Measurements from ENCODE around the gene DXO. TPM values are rescaled to one million over a fixed set of nuclear protein-coding genes. Genes with fewer than 3 reads are reported as not detected.
"Not testable (repeated sequence)": the region's sequence is repeated elsewhere in the genome, so short reads cannot be mapped to it uniquely, and the experiment has no call there.

The DXO gene
- total RNA-seq, 1 experiment from 2014 or later: 38.1 TPM

GRCh38 chr6:31981744-31982143 lies 9.8 kb upstream of the DXO start, which contains the start of gene C4A:
Gene C4A (plus strand): TSS chr6:31982057. CDS start chr6:31982108, 51 bp downstream.
- H3K4me1 ChIP-seq (ENCODE audit: control insufficient read depth, insufficient read depth, low read length); ATAC-seq; intact Hi-C loops (cut with micrococcal nuclease; ENCODE audit: unreplicated experiment); H3K27ac ChIP-seq (ENCODE audit: low read length); H3K9me3 ChIP-seq (ENCODE audit: control insufficient read depth, insufficient read depth, low read depth, low read length); H3K4me3 ChIP-seq (ENCODE audit: low read depth in 2 of 2, low read length in 2 of 2); CTCF ChIA-PET; DNase-seq (ENCODE audit: low read depth, low spot score); BruUV-seq (replicated peaks); in situ Hi-C loops (cut with HindIII; ENCODE audit: low pct_unique_long_range_greater_than_20kb, low sequenced_read_pairs); H3K27me3 ChIP-seq (ENCODE audit: control insufficient read depth, insufficient read depth, low read length); H3K36me3 ChIP-seq (ENCODE audit: control insufficient read depth, insufficient read depth, low read length); POLR2A ChIA-PET: not testable (repeated sequence)

DNA sequence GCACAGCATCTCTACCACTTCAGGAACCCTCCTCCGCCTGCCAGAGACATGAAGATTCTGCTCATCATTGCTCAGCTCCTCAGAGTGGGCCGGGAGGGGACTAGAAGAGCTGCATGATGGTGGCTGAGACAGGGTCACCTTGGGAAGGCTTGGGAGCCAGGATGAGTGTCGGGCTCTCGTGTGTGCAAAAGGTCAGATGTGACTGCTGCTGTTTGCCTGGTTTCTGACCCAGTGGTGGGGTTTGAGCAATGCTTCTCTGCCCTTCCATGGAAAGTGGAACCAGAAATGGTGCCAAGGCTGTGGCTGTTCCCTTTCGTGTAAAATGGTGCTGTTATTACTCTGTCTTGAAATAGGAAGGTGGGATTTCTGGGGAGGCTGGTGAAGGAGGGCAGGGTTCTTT lies 9.1 kb upstream of the DXO start:
- DNase-seq (ENCODE audit: low read depth, low spot score); CTCF ChIA-PET; H3K36me3 ChIP-seq (ENCODE audit: control insufficient read depth, insufficient read depth, low read length); H3K9me3 ChIP-seq (ENCODE audit: control insufficient read depth, insufficient read depth, low read depth, low read length); POLR2A ChIA-PET; H3K4me3 ChIP-seq (ENCODE audit: low read depth in 2 of 2, low read length in 2 of 2); H3K4me1 ChIP-seq (ENCODE audit: control insufficient read depth, insufficient read depth, low read length); H3K27me3 ChIP-seq (ENCODE audit: control insufficient read depth, insufficient read depth, low read length); H3K27ac ChIP-seq (ENCODE audit: low read length); intact Hi-C loops (cut with micrococcal nuclease; ENCODE audit: unreplicated experiment); BruUV-seq (replicated peaks); ATAC-seq; in situ Hi-C loops (cut with HindIII; ENCODE audit: low pct_unique_long_range_greater_than_20kb, low sequenced_read_pairs): not testable (repeated sequence)

GRCh38 chr6:31980195-31980876 lies 8.4 kb upstream of the DXO start:
- not testable (repeated sequence) for DNase-seq (ENCODE audit: low read depth, low spot score); H3K4me1 ChIP-seq (ENCODE audit: control insufficient read depth, insufficient read depth, low read length)

GRCh38 chr6:31979238-31979898 lies 7.4 kb upstream of the DXO start:
- POLR2A ChIA-PET: no interaction called here
- CTCF ChIA-PET: no interaction called here
- in situ Hi-C loops (cut with HindIII; ENCODE audit: low pct_unique_long_range_greater_than_20kb, low sequenced_read_pairs): no loop called here
- DNase-seq (ENCODE audit: low read depth, low spot score) (no peak), ATAC-seq (no peak)
- no peaks in the 10 kb centered on the region; the same call in 1 of the 2 replicates for H3K36me3 ChIP-seq (ENCODE audit: control insufficient read depth, insufficient read depth, low read length)
- H3K4me1 ChIP-seq (ENCODE audit: control insufficient read depth, insufficient read depth, low read length): no peaks in the 10 kb centered on the region
- no peak overlapping the region for H3K27ac ChIP-seq (ENCODE audit: low read length)
- H3K27me3 ChIP-seq (ENCODE audit: control insufficient read depth, insufficient read depth, low read length): no peaks in the 10 kb centered on the region
- intact Hi-C loops (cut with micrococcal nuclease; ENCODE audit: unreplicated experiment): no loop called here
- no peak overlapping the region for H3K4me3 ChIP-seq (ENCODE audit: low read depth in 2 of 2, low read length in 2 of 2)
- H3K9me3 ChIP-seq (ENCODE audit: control insufficient read depth, insufficient read depth, low read depth, low read length): no peaks in the 10 kb centered on the region
- TF ChIP-seq SIN3A (IDR thresholded peaks at IDR 0.05; ENCODE audit: borderline replicate concordance, insufficient read depth, low read depth, low read length) (no peak), TCF7L2 (IDR thresholded peaks at IDR 0.05; ENCODE audit: low read depth, low read length) (no peak), CTCF (IDR thresholded peaks at IDR 0.05) (no peak), REST (IDR thresholded peaks at IDR 0.05; ENCODE audit: insufficient read depth in 1 of 2, low read depth in 2 of 2, low read length in 1 of 2) (no peak), POLR2AphosphoS5 (IDR thresholded peaks at IDR 0.05; ENCODE audit: low read depth, low read length) (no peak)
- BruUV-seq (replicated peaks): TSS peak; percentile 58

More at GRCh38 chr6:31980195-31980876, 8.4 kb upstream of the DXO start:
- CTCF ChIA-PET: interaction anchor here (0.6 kb wide), 1 partner anchor 455 kb away, joined by 8 read pairs; no protein-coding TSS in a partner anchor
- POLR2A ChIA-PET; H3K27ac ChIP-seq (ENCODE audit: low read length); intact Hi-C loops (cut with micrococcal nuclease; ENCODE audit: unreplicated experiment); H3K9me3 ChIP-seq (ENCODE audit: control insufficient read depth, insufficient read depth, low read depth, low read length); ATAC-seq; in situ Hi-C loops (cut with HindIII; ENCODE audit: low pct_unique_long_range_greater_than_20kb, low sequenced_read_pairs); H3K36me3 ChIP-seq (ENCODE audit: control insufficient read depth, insufficient read depth, low read length); BruUV-seq (replicated peaks); H3K27me3 ChIP-seq (ENCODE audit: control insufficient read depth, insufficient read depth, low read length); H3K4me3 ChIP-seq (ENCODE audit: low read depth in 2 of 2, low read length in 2 of 2): not testable (repeated sequence)
